Iris pigment epithelial cell (primary cell): ENCODE data around the gene FILIP1.

Experiments
- DNase-seq: peaks from one replicate; pipeline ENCODE4 v3.0.0-alpha.2; 2011; ENCODE audit warnings: low read depth

FILIP1 gene

DNA sequence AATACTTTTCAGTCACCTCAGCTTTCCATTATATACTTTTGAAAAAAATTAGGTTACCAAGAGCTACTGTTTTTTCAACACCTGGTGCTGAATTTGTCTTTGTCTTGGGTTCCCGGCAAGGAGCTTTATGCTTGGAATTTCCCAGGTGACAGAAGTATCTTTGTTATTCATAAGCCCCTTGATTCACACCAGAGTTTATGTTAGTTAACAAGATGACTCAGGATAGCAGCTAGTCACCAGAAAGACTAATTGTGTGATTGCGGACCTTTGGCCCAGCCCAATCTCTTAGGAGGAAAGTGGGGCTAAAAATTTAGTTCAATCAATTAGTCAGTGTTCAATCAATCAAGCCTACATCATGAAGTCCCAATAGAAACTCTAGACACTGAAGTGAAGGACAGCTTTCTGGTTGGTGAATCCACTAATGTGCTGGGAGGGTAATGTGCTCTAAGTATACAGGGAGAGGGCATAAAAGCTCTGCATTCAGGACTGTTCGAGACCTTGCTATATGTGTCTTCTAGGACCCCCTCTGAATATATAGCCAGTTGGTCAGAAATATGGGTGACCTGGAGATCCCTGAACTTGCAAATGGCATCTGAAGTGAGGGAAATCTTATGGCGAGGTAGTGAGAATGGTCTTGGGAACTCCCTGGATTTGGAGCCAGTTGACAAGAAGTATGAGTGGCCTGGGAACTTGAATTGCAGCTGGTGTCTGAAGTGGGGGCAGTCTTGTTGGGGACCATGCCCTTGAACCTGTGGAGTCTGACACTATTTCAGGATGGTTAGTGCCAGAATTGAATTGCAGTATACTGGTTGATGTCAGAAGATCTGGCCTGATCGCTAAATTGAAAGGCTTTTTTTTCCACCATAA is 225.2 kb downstream of the FILIP1 start:
- DNase-seq, result no peak

DNA sequence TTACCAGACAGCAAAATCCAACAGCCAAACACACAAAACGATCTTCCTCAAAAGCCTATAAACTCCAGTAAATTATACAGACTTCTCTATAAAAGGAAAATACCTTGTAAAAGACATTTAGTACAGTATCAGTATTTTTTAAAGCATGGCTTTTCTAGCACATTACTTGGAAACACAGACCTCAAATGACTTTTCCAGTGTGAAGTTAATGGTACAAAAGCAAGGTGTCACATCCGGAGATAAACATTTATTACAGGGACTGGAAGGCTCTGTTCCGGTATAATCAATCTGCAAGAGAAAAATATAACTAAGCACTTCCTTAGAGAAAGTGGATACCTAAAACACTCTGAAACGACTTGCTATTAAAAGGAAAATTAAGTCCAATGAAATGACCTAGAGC is 226.1 kb downstream of the FILIP1 start:
- no peak for DNase-seq

DNA sequence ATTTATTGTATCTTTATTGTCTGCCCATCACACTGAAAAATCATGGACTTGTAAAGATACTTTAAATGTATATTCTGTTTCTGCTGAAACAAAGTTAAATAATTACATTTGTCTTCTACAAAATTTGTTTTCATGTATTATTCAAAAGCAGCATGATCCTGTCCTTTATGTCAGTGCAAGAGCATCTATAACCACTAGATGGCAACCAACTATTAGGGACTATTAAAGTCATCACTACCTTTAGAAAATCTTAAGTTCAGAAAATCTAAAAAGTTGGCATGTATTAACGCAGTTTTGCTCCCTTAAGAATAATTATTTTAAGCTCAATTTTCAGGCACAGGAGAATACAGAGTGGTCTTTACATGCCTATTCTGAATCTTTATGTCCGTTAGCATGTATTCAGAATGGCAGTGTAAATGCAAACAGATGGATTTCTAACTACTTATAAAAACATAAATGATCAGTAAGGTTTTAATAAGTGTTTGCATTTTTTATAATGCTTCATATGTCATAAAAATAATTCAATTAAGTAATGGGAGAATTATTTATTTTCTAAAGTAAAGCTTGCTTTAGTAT is 226.8 kb downstream of the FILIP1 start:
- DNase-seq, result peak; percentile 67

DNA sequence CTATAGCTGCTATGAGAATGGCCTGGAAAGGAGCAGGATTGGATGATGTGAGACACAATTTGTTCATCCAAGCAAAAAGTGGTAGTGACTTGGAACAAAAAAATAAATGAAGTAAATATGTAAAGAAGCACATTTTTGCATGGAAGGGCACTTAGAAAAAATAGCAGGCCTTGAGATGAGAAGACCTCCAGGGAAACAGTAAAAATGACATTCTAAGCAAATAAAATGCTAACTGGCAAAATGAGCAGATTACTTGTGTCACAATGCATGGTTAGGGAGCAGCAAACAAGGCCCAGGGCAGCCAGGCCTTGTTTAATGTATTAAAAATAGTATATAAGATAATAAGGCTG is 230.2 kb downstream of the FILIP1 start:
- no peak for DNase-seq

DNA sequence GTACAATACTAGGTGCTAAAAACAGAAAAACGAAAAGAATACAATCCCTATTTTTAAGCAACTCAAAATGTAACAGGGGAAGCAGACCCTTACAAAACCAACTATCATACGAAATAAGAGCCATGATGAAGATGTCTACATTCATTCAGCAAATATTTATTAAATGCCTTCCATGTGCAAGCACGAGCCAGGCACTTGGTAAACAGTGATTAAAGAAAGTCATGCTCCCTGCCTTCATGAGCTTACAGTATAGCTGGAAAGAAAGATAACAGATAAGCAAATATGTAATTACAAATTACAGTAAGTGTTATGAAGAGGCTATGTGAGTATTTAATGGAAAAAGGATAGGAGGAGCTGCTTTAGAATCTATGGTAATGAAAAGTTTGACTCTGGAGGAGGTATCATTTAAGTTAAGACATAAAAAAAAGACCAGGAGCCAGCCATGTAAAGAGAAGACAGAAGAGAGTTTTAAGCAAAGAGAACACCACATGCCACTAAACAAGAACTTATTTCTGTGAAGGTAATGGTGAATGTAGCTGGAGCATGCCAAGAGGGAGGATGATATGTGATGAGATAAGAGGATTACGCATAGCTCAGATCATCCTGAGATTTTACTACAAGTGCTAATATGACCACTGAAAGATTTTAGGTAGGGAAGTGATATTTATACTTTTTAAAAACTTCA is 230.7 kb downstream of the FILIP1 start:
- no peak for DNase-seq

DNA sequence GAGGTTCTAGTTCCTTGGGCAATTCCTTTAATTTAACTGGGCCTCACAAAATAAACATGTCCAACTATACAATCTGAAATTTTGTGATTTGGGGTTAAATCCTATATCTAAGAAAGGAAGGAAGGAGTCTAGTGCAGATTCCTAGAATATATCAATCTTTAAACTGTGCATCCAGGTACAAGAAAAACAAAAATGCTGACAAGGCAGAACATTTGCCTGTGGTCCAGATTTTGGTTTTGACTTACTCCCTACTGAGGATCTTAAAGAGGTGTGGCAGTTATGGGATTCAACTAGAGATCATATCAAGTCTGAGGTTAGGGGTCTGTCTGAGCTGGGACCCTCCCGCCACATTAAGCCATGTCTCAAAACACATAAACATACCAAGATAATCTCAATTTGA is 232.3 kb downstream of the FILIP1 start:
- DNase-seq, result no peak

DNA sequence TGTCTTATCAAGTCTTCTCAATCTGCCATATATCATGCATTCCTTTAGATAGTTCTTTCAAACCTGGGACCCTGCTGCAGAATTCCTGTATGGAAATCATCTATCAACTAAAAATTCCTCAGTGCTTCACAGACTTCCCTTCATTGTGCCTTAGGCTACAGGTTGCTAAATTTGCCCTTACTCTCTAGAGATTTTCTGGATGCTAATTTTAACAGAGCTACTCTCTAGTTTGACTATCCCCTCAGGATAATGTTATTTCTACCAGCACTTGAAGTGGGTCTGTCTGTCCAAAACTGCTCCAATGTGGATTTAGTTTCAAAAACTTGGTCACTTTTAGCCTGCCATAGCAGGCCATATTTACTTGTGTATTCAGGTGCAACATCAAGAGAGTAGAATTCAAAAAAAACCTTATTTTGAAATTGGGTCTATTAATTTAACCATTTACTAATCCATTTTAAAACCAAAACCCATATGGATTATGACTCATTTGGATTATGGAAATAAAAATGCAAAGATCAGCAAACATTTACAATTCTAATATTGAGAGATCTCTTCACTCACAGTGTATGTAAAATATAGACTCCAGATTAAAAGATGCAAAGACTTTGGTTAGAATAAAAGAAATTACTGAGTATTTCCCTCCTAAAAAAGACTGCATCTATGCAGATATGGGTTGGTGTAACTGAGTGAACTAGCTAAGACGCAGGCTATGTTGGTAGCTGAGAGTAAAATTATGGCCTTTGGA is 236.1 kb downstream of the FILIP1 start:
- no peak for DNase-seq

DNA sequence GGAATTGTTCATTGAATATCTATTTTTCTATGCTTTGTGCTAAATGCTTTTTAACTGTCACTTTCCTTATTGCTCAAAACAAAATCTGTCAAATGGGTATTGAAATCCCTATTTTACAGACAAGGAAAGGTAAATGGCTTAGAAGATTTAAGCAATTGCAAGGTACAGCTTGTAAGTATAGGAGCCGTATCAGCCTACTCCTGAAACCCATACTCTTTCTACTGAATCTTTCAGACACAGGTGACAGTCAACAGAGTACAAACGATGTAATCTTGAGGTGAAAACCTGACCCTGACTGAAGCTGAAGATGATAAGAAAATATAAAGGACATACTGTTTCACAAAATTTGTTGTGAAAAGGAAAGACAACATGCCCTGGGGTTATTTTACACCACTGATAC is 243.0 kb downstream of the FILIP1 start:
- no peak for DNase-seq

DNA sequence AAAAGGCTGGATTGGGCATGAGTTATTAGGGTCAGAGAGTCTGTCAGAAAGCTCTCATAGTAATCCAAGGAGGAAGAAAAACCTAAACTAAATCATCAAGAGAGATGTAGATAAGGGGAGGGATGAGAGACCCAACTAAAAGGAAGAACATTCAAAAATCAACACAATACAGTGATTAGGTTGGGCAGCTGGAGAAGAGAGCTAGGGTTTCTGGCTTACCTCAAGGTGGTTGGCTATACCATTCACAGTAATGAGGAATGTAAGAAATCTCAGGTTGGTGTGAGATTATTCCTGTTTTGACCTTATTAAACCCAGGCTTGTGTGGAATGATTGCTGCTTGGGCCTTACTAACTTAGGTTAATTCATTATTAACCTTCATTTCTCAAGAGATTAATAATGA is 243.8 kb downstream of the FILIP1 start:
- DNase-seq, result no peak

DNA sequence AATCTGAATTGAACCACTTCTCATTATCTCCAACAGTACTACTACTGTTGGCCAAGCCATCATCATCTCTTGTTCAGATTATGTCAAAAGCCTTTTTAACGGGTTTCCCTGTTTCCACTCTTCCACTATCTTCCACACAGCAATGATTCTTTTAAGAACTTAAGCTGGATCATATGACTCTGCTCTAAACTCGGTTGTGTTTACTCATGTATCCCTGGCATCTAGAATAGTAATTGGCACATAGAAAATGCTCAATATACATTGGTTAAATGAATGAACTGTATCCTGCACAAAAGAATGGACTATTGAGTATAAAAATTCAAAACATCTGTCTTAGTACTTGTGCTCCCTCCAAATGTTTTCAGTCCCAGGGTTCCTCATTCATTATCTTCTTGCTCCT is 247.2 kb downstream of the FILIP1 start:
- no peak for DNase-seq

DNA sequence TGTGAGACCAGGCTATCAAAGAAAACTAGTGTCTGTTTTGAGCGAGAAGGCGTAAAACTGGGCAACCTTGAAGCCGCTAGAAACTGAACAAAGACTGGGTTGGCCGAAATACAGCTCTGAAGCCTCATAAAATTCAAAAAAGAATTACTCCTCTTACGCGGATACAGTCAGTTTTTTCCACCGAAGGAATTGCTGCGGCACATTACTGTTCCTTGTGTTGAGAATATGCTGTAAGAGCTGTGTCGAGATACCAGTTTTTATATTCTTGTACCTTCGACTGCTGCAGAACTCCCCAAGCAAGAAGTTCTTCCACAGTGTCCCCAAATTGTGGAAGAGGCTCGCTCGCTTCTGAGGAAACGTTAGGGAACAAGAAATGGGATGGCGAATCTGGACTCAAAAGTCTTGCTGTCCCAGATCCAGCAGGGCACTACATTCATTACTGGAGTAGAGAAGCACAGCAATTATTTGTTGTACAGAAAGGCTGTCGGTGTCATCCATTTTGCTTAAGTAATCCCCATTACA is 249.5 kb downstream of the FILIP1 start:
- DNase-seq, result peak; percentile 17

DNA sequence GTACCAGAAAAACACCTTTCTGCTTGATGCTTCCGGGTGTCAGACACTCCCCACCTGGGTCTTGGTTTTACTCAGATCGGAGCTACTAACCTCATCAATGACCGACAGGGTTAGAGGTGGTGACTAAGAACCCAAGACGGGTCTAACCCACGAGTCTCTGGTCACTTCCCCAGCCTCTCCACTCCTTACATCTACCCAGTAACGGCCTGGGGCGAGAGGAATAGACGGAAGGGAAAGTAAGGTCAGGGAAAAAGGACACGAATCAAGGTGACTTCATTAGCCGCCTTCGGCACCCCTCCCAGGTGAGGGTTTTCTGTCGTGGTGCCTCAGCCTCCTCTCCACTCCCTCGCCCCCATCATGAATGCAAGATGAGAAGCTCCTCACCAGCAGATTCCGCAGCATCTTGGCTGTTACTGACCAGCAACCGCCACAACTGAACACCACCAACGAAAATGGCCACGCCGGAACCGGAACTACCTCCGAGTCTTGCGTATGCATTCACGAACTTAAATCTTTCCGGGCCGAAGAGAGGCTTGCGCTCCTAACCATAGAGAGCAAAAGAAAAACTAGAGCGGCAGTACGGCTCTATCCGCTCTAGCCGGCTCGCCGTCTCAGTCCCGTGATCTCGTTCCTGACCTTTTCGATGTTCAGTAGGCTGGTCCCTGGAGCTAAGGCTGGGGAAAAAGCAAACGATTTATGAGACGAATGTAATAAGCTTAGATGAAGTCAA is 250.1 kb downstream of the FILIP1 start, which contains the start of gene COX7A2:
TSS of gene COX7A2 (minus strand) at position 469 of the 730 bp plus-strand sequence. CDS start at position 402, 67 bp downstream.
- peak; percentile 98 for DNase-seq
